Gastrocnemius medialis (tissue), 4 donors: ENCODE results near the gene ZNF366. TPM values are rescaled to one million over a fixed set of nuclear protein-coding genes. Genes with fewer than 3 reads are reported as not detected.
A peak's percentile ranks its signal among the peaks of the same experiment; 100 is the strongest.

ENCODE experiments used
- ATAC-seq, 2 donors: fragments of 150-250 bp; one replicate each; pipeline ENCODE4 v1.9.1; 2016
- DNase-seq, 2 donors: peaks; one replicate each; pipeline ENCODE4 v3.0.0-alpha.2; 2019
- H3K27ac ChIP-seq, 4 donors: fragments of 200-600 bp; sonication (generic); 1 replicate in 1 of 4; 2 replicates in 3 of 4; pipeline ENCODE4 v1.5.1; 2016 to 2018; ENCODE audit warnings: mild to moderate bottlenecking in 2 of 4, moderate library complexity in 1 of 4
- H3K27me3 ChIP-seq, 3 donors: fragments of 200-600 bp; sonication (generic) in 2 of 3; 1 replicate in 1 of 3; 2 replicates in 2 of 3; pipeline versions ENCODE4 v1.5.1 to v1.6.0; 2016 to 2019; ENCODE audit warnings: mild to moderate bottlenecking in 1 of 3, moderate library complexity in 1 of 3
- H3K36me3 ChIP-seq, 2 donors: fragments of 200-600 bp; sonication (generic) in 1 of 2; one replicate each; pipeline ENCODE4 v1.5.1; 2017 to 2018
- H3K4me1 ChIP-seq, 2 donors: fragments of 200-600 bp; sonication (generic) in 1 of 2; one replicate each; pipeline ENCODE4 v1.5.1; 2016 to 2017; ENCODE audit warnings: mild to moderate bottlenecking in 2 of 2
- H3K4me3 ChIP-seq, 4 donors: fragments of 200-600 bp; sonication (generic) in 3 of 4; 1 replicate in 1 of 4; 2 replicates in 3 of 4; pipeline ENCODE4 v1.5.1; 2016 to 2019; ENCODE audit warnings: mild to moderate bottlenecking in 2 of 4
- H3K9me3 ChIP-seq, 3 donors: fragments of 200-600 bp; sonication (generic) in 2 of 3; 1 replicate in 1 of 3; 2 replicates in 2 of 3; pipeline ENCODE4 v1.5.1; 2016 to 2019
- CTCF ChIP-seq, 5 experiments: fragments of 450-650 bp in 3 of 5; fragments of 200-600 bp in 2 of 5; sonication (generic) in 2 of 5; IDR thresholded peaks in 4 of 5; conservative IDR thresholded peaks in 1 of 5; 1 replicate in 4 of 5; 2 replicates in 1 of 5; pipeline ENCODE4 v1.5.1; 2016 to 2019; ENCODE audit warnings: antibody characterized with exemption in 5 of 5, mild to moderate bottlenecking in 3 of 5, moderate library complexity in 3 of 5
- POLR2A ChIP-seq, 2 donors: fragments of 450-650 bp; IDR thresholded peaks; one replicate each; pipeline ENCODE4 v1.6.1; 2017; ENCODE audit warnings: antibody characterized with exemption in 2 of 2, mild to moderate bottlenecking in 2 of 2, moderate library complexity in 2 of 2
- in situ Hi-C, 4 donors: fragments of 200-750 bp; cut with MboI; loops; one replicate each; pipeline versions ENCODE4 v1.15.0 to v1.8.0; 2017; ENCODE audit warnings: low sequenced_read_pairs in 4 of 4
- intact Hi-C: fragments of 100-400 bp; cut with DNase I; formaldehyde crosslinking; loops from one replicate; pipeline ENCODE4 v1.15.1; 2023; ENCODE audit warnings: low total_unique reads
- total RNA-seq, 4 donors: library from RNA; depleted of rRNA; stranded (reverse); fragments of >200 nt; gene quantifications; one replicate each; pipeline versions ENCODE4 v1.1.0 to v1.2.3, GENCODE V29; 2016

ZNF366 gene
- total RNA-seq, 4 donors from 2014 or later = 2.0 to 5.8 (median 3.0) TPM

- Histone ChIP-seq H3K4me3 (no peak overlapping the region), H3K4me1 (peaks cover 12% of the 10 kb centered on the region in 2 donors), H3K27ac (peak overlapping the region in 1 of 4 donors; percentile 13), H3K27me3 (no peaks in the 10 kb centered on the region), H3K9me3 (no peaks in the 10 kb centered on the region), H3K36me3 (no peaks in the 10 kb centered on the region)
- in situ Hi-C loops = no loop called here
- intact Hi-C loops = no loop called here
- ATAC-seq (no peak), DNase-seq (no peak)
- no peak for TF ChIP-seq POLR2A (IDR thresholded peaks at IDR 0.05)
- TF ChIP-seq CTCF (IDR thresholded peaks at IDR 0.05 in 4 of 5, conservative IDR thresholded peaks at IDR 0.05 in 1 of 5) = no peak
These were observed 44.9 kb upstream of the ZNF366 start for GRCh38 chr5:72552041-72552557.

- no peak for ATAC-seq
- no peak overlapping the region for H3K27ac ChIP-seq
These were observed 43.4 kb upstream of the ZNF366 start for GRCh38 chr5:72550595-72550994.

GRCh38 chr5:72543811-72544210, 36.6 kb upstream of the ZNF366 start:
- Histone ChIP-seq H3K27ac (no peak overlapping the region), H3K4me3 (no peak overlapping the region), H3K9me3 (no peaks in the 10 kb centered on the region), H3K27me3 (no peaks in the 10 kb centered on the region), H3K4me1 (peaks cover 4% of the 10 kb centered on the region in 2 donors), H3K36me3 (no peaks in the 10 kb centered on the region)
- DNase-seq (no peak), ATAC-seq (no peak)
- TF ChIP-seq POLR2A (IDR thresholded peaks at IDR 0.05) (no peak), CTCF (IDR thresholded peaks at IDR 0.05 in 4 of 5, conservative IDR thresholded peaks at IDR 0.05 in 1 of 5) (no peak)
- intact Hi-C loops (no loop called here), in situ Hi-C loops (loop anchor here in 2 of 4 donors (25.0 kb wide), 1 partner anchor 407 kb away; no protein-coding TSS in a partner anchor)

More at GRCh38 chr5:72550595-72550994, 43.4 kb upstream of the ZNF366 start:
- intact Hi-C loops (no loop called here), in situ Hi-C loops (no loop called here)
- no peaks in the 10 kb centered on the region for H3K27me3 ChIP-seq
- TF ChIP-seq CTCF (IDR thresholded peaks at IDR 0.05 in 4 of 5, conservative IDR thresholded peaks at IDR 0.05 in 1 of 5) (no peak), POLR2A (IDR thresholded peaks at IDR 0.05) (no peak)
- H3K36me3 ChIP-seq = no peaks in the 10 kb centered on the region
- DNase-seq = no peak
- H3K4me1 ChIP-seq = no peaks in the 10 kb centered on the region
- H3K9me3 ChIP-seq = no peaks in the 10 kb centered on the region
- H3K4me3 ChIP-seq = no peak overlapping the region

GRCh38 chr5:72543365-72543764, 36.2 kb upstream of the ZNF366 start:
- H3K27ac ChIP-seq = no peak overlapping the region
- no peaks in the 10 kb centered on the region for H3K9me3 ChIP-seq
- intact Hi-C loops = no loop called here
- TF ChIP-seq POLR2A (IDR thresholded peaks at IDR 0.05) = no peak
- no peak for TF ChIP-seq CTCF (IDR thresholded peaks at IDR 0.05 in 4 of 5, conservative IDR thresholded peaks at IDR 0.05 in 1 of 5)
- no peaks in the 10 kb centered on the region for H3K36me3 ChIP-seq
- ATAC-seq = no peak
- H3K27me3 ChIP-seq = no peaks in the 10 kb centered on the region
- no peak for DNase-seq
- H3K4me1 ChIP-seq = peaks cover 4% of the 10 kb centered on the region in 2 donors
- no peak overlapping the region for H3K4me3 ChIP-seq
- in situ Hi-C loops = loop anchor here in 2 of 4 donors (25.0 kb wide), 1 partner anchor 406 kb away; no protein-coding TSS in a partner anchor

GRCh38 chr5:72542695-72543094, 35.5 kb upstream of the ZNF366 start:
- H3K36me3 ChIP-seq = no peaks in the 10 kb centered on the region
- H3K9me3 ChIP-seq = no peaks in the 10 kb centered on the region
- intact Hi-C loops (no loop called here), in situ Hi-C loops (loop anchor here in 2 of 4 donors (25.0 kb wide), 1 partner anchor 405 kb away; no protein-coding TSS in a partner anchor)
- TF ChIP-seq CTCF (IDR thresholded peaks at IDR 0.05 in 4 of 5, conservative IDR thresholded peaks at IDR 0.05 in 1 of 5) (no peak), POLR2A (IDR thresholded peaks at IDR 0.05) (no peak)
- H3K4me1 ChIP-seq = peaks cover 4% of the 10 kb centered on the region in 2 donors
- H3K27me3 ChIP-seq = no peaks in the 10 kb centered on the region
- no peak for ATAC-seq
- H3K27ac ChIP-seq = no peak overlapping the region
- DNase-seq = no peak
- no peak overlapping the region for H3K4me3 ChIP-seq
